GM18907 (cell line): ENCODE results near the gene ENTPD2.

Experiments
- ATAC-seq: cut with Tn5 transposase; IDR thresholded peaks from one replicate; pipeline ENCODE4 v1.9.1; 2021; ENCODE audit warnings: mild to moderate bottlenecking, moderate library complexity; ENCODE audit not compliant: unreplicated experiment

The ENTPD2 gene

DNA sequence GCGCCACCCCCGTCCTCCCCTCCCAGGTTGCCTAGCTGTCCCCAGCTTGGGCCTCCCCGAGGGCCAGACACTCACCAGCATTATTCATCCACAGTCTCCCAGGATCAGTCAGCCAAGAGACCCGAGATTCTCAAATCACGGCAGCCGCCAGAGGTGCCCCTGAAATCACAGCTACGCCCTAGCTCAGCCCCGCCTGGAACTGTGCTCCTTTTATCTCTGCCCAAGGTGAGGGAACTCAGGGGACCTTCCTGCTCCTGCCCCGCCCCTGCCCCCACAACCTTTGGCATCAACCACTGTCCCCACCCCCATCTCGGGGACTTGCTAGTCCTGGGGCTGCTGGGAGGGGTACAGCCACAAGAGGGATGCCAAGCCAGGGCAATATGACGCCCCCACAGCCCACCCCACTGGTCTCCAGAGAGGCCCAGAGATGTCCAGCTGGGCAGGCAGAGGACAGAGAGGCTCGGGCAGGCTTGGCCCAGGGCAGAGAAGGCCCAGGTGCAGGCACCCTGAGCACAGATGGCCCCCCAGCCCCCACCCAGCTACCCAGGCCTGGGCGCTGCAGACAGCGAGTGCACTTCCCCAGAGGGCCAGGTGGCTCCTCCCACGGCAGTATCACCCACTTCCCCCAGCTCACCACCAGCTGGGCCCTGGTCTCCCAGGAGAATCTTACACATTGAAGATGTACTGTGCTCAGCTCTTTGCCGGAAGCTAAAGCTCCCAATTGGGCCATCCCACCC lies 21.8 kb downstream of the ENTPD2 start, which contains the start of gene FUT7:
FUT7 (minus strand) TSS at position 185 of the 737 bp plus-strand sequence; CDS start at position 88, 97 bp downstream.
- no peak for ATAC-seq

DNA sequence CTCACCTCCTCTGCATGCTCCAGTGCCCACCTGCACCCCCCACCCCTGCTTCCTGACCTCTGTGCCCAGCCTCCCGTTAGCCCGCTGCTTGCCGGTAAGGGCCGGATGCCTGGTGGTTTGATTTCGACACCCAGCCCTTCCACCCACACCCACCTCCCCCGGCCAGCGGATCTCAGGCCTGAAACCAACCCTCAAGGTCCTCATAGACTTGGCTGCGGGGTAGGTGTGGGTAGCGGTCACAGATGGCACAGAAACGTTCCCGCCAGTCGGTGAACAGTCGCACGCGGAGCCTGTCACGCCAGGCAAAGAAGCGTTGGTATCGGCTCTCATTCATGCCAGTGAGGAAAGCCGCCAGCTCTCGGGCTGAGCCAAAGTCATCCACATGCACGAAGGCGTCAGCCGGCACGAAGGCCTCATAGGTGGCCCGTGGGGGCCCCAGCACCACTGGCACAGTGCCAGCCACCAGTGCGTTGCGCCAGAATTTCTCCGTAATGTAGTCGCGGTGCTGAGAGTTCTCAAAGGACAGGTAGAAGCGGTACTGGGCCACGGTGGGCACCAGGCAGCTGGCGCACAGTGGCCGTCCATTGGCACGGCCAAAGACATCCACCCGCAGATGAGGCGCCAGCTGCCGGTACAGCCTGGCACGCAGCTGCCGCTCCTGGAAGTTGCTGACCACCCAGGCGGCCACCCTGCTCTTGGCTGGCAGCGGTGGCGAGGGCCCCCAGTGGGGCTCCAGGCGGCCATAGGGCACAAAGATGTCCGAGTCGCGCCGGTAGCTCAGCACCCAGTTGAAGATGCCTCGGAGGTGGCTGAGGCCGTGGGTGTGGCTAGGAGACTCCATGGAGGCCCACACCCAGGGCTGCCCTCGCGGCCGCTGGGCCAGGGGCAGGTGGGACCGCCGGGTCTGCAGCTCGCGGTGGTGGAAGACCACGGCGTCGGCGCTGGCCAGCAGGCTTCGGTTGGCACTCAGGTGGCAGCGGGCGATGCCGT lies 23.0 kb downstream of the ENTPD2 start:
- ATAC-seq = no peak

DNA sequence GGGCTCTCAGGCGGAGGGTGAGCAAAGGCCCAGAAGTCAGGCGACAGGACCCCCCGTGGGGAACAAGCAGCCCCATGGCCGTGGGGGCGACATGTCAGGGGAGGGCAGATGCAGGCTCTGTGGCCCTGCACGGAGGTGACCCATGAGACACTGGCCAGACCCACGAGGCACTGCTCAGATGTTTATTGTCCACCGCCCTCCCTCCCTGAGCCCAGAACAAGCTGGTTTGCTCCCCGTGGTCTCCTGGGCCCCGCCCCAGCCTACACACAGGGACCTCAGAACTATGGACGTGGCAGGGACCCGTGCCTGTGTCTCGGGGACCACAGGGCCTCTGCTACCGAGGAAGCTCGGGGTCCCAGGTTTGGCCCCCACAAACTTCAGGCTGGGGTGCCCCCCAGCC lies 23.9 kb downstream of the ENTPD2 start:
- ATAC-seq = no peak

DNA sequence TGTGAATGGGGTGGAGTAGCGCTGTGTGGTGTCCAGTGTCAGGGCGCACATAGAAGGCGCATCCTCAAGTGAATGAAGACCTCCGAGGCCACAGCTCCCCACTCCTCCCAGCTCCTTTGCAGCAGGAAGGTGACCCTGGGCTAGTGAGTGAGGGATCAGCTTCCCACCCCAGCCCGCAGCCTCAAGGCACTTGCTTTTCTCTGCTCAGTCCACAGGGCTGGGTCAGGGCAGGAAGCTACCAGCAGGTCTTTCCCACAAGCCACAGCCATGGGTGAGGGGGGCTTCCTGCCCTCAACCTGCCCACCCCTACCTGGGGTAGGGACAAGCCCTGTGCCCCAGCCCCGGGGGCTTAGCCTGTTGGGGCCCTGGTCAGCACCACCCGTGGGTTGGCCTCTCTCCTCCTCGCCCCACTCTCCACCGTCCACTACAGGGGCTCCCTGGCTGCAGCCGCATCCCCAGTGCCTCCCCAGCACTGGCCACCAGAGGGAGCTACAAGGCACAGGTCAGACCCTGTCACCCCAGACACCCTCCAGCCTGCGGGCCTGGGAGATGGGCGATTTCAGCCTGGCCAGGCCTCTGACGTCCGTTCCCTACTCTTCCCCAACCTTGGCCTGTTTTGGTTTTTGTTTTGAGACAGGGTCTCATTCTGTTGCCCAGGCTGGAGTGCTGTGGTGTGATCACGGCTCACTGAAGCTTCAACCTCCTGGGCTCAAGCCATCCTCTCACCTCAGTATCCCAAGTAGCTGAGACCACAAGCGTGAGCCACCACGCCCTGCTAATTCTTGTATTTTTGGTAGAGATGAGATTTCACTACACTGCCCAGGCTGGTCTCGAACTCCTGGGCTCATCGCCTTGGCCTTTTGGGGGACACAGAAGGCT lies 24.6 kb downstream of the ENTPD2 start:
- peak; percentile 41 for ATAC-seq

DNA sequence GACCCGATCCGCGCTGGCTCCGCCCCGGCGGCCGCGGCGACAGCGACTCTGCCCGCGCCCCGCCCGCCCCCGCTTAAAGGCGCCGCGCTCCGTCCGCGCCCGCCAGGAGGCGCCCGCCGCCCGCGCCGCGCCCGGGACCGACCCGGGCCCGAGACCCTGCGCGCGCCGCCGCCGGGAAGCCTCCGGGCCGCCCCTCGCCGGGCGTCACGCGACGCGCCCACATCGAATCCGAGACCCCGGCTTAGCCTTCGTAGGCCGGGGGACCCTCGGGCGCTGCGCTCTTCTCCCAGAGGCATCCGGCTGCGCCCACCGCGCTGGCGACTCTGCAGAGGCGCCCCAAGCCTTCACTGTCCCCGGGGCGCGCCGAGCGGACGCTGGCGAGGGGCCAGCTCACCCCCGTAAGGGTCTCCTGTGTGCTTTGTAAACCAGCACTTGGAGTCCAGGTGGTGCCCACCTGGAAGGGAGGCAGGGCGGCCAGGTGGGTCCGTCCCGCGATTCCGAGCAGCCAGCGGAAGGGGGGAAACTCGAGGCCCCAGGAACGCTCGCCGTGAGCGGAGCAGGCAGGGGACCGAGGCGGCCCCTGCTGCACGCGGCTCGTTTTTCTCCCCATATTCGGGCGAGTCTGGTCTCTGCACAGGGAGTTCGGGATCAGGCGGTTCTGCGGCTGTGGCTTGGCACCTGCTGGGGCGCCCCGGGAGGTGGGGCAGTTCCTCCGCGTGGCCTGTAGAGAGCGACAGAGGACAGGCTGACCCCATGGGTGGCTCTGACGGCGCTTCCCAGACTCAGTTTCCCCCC lies 25.4 kb downstream of the ENTPD2 start:
- ATAC-seq = peak; percentile 35

DNA sequence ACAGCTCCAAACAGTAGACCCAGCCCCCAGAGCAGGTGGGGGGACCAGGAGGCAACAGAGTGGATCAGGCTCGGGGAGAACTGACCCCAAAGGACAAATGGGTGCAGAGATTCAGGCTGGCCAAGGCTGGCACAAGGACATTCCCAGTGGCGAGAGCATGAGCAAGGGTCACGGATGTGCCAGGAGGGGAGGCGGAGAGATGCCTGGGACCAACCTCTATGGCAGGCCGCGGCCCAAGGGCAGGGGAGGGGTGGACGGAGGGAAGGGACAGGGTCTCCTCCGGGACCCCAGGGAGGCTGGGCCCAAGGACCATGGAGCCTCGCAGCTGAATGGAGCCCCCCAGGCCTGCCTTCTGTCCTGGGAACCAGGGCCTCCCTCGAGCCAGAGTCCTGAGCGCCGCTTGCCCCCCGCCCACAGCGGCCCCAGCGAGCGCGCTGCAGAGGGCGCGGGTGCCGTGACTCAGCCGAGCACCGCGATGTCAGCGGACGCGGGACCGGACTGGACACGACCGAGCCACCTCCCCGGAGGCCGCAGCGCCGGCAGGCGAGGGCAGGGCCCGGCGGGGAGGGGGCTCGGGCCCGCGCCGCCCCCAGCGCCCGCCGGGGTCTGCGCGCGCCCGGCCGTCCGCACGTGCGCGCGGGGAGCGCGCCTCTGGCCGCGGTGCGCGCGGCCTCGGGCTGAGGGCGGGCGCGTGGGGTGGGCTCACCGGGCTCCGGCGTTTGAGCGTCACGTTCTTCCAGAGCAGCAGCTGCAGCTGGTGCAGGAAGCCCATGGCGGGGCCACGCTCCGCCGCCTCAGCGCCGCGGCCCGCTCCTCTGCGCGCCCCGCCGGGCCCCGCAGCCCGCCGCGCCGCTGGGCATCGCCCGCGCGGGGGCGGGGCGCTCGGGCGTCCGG lies 26.2 kb downstream of the ENTPD2 start, which contains the start of gene ABCA2:
ABCA2 (minus strand) TSS at position 869 of the 894 bp plus-strand sequence; CDS start at position 772, 97 bp downstream.
- ATAC-seq = no peak

DNA sequence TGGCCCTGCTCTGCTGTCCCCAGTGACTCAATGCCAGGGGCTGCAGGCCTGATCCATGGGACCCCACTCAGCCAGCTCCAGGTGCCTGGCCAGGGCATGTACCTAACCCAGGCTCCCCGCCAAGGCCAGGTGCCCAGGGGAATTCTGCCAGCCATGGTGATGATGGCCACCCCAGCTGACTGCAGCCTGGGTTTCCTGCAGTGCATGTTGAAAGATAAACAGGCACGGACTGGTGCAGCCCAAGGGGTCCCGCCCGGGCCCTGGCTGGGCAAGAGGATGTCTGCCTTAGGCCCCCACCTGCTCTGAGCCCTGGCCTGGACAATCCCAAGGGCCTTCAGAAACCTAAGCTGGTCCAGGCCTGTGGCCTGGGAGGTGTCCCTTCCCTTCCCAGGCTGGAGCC lies 27.0 kb downstream of the ENTPD2 start:
- ATAC-seq = no peak

DNA sequence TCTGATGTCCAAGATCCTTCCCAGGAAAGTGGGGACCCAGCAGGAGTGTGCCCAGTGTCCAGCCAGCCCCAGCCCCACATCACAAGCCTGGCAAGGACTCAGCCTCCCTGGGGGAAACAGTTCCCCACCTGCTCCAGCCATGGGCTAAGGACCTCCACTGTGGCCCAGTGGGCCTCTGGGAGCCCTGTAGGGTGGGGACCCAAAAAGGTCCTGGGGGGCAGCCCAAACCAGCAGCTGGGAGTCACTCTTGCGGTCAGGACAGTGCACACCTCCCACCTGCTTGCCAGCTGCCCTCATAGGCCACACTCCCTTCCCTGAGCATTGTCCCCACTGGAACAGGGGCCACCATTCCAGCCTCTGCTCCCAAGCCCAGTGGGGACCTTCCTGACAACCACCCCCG lies 27.5 kb downstream of the ENTPD2 start:
- no peak for ATAC-seq

DNA sequence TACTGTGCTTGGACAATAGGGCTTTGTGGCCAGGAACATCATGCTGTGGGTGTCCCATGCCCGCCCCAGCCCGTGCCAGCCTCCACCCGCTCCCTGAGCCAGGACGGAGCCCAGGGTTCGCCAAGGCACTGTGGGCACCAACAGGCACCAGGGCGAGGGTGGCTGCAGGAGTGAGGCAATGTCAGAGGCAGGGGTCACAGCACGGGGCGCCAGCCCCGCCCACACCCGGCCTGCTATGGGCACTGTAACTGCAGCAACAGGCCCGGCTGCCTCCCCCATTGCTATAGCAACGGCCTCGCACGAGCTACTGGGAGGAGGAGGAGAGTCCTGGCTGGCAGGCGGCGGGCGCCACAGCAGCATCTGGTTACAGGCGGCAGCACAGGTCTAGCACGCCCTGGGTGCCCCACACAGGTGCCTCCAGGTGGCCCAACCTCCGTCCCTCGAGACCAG lies 28.3 kb downstream of the ENTPD2 start:
- ATAC-seq = no peak

DNA sequence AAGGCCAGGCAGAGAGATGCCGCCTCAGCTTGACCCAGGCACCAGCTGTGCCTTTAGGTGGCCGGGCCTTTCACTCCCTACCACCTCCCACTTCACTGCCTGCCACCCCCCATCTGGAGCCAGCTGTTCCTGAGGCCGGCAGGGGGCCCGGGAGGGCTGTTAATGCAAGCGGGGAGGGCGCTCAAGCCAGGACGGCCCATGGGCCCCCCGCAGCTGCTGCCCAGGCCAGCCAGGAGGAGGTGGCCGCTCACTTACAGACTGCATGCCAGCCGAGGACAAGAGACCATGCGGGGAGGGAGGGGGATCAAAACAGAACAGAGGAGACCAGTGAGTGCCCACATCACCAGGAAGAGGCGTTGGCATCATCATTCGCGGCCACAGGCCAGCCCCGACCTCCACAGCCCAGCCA lies 30.3 kb downstream of the ENTPD2 start:
- ATAC-seq = no peak

DNA sequence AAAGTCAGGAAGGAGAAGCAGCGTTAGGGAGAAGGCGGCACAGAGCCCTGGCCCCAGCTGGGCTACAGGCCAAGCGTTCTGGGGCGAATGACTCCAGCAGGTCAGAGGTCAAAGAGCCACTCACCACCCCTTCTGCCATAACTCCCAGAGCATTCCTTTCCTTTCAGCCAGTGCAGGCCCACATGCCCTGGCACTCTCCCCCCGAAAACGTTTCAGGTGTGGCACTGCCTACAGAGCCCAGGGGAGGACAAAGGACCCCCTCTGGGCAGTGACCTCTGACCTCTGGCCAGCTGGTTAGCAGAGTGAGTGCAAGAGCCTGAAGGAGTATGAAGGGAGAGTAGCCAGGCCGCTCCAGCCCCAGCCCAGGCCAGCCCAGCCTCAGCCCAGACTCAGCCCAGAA lies 30.7 kb downstream of the ENTPD2 start:
- no peak for ATAC-seq

DNA sequence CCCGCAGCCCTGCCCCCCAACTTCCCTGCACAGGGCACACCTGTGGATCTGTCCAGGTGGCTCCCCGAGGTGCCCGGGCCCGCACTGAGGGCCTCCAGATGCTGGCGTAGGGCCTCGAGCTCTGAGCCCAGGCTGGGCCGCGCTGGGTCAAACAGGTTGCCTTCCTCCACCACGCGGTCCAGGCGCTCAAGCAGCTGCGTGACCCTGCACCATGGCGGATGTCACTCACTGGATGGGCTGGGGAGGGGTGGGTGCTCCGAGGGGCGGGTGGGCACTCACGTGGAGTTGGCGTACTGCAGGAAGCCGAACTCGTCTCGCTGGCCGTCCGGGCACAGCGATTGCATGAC lies 31.2 kb downstream of the ENTPD2 start:
- no peak for ATAC-seq

DNA sequence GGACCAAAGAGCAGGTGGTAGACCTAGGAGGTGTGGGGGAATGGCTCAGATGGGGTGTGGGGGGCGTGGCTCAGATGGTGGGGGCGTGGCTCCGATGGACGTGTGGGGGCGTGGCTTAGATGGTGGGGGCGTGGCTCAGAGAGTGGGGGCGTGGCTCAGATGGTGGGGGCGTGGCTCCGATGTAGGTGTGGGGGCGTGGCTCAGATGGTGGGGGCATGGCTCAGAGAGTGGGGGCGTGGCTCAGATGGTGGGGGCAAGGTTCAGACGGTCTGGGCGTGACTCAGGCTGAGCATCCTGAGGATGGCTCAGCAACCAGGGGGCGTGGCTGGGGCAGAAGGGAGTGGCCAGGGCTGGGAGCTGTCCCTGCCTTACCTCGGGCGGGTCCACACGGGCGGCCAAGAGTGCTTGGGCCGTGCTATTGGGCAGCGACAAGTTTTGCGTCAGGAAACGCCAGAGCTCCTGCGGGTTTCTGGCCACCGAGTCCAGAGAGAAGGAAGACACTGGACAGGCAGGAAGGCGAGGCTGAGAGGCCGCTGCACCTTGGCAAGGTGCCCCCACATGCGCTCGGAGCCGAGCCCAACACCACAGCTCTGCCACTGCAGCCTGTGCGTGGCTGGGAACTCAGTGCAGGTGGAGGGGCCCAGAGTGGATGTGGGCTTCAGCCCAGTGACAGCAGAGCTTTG lies 31.7 kb downstream of the ENTPD2 start:
- no peak for ATAC-seq

DNA sequence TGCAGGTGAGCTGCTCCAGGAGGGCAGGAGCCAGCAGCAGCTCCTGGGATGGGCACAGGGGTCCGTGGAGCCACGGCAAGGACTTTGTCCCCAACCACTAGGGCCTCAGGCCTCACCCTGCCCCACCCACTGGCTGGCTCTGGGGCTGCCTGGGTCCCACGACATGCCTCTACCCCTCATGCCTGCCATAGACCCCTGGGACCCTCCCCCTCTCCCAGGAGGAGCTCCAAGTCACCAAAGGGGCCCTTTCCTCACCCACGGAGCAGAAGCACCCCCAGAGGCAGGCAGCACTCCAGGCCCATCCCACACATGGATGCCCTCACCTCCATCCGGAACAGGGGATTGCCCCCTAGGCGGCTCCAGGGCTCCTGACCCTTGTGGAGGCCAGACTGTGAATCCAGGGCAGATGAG lies 32.3 kb downstream of the ENTPD2 start:
- no peak for ATAC-seq

DNA sequence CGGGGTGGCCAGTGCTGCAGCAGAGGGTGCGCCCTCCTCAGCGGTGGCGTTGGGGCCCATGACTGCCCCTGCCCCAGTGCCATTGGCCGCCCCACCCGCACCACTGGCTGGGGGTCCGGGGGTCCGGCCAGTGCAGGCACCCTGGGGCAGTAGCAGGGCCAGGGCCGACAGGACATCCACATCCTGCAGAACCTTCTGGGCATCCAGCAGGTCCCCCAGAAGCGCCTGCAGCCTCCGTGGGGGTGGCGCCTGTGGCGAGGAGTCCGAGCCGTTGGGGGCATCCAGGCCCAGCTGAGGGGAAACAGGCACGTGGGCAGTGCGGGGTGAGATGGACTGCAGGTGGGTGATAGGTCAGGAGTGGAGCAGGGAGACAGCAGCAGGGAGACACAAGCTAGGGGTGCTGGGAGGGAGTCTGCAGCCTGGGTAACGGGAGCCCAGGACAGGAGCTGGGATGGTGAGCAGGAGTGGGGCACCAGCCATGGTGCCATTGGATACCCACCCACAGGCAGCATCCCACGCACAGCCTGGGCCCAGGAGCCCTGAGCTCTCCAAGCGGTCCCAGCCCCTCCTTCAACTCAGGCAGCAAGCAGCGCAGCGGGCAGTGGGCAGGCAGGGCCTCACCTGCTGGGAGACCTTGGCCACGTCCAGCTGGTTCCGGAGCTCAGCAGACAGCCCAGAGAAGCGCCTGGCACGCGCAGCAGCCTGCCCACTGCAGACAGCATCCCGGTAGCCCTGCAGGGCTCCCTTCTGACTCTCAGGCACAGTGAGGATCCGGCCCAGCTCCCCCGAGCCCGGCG lies 32.9 kb downstream of the ENTPD2 start:
- no peak for ATAC-seq

DNA sequence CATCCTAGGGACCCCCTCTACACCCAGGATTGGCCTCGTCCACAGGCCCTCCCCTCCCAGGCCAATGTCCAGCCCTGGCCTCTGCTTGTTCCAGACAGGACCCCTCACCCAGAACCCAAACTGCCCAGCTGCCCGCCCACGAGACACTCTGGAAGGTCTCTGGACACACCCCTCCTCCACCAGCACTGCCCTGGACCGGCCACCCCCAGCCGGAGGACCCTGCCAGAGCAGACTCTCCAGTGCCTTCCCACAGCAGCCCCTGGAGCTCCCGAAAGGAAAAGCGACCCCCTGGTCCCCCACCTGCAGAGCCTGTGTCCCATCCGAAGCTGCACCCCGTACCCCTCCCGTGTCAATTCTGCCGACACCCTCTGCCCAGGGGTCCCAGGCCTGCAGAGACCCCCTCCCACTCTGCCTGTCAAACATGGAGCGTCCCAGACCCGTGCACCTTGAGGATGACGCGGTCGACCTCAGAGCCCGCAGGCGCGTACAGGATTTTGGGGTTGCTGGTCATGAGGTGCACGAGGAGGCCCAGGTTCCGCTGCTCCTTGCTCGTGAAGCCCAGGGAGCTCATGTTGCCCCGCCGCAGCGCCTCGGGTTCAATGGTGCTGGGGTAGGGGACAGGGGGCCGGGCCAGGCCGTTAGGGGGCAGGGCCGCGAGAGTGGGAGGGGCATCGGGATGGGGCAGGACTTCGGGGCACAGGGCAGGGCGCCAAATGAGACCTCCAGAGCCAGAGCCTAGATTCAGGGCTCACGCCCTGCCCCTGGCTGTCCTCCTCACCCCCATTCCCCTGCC lies 33.8 kb downstream of the ENTPD2 start:
- no peak for ATAC-seq
